NCI-H774 (cell line): Measurements from ENCODE around the gene CALHM6.
A peak's percentile ranks its signal among the peaks of the same experiment; 100 is the strongest.

Experiments
- DNase-seq: peaks from one replicate; lab custom pipeline; 2025; lab: John Stamatoyannopoulos, UW

CALHM6 gene

DNA sequence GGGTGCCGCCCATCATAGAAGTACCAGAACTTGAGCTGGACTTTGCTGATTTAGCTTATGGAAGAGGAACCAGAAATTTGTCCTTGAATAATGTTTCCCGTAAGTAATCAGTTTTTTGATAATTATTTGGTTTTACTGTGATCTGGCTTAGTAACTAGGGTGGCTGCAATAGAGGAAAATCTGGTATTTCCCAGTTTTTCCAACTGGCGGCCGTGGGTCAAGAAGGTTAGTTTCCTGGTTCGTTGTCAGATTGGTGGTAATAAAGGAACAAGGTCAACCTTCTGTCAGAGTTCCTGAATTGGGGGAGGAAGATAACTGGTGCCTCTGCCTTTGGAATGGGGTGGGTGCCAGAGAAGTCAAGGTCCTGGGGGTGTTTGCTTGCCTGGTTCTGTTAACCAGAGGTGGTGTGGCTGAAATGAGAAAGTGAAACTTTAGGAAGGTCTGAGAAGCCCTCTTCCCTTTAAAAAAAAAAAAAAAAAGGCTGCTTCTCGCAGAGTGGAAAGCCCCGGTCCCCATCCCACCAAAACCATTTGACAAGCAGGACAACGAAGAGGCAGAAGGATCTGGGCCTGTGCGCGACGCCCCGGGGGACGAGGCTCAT, at the start of gene CALHM6:
Gene CALHM6 (plus strand): TSS at position 45 of the 601 bp plus-strand sequence. CDS start 555 bp downstream, at position 600.
- DNase-seq: no peak

DNA sequence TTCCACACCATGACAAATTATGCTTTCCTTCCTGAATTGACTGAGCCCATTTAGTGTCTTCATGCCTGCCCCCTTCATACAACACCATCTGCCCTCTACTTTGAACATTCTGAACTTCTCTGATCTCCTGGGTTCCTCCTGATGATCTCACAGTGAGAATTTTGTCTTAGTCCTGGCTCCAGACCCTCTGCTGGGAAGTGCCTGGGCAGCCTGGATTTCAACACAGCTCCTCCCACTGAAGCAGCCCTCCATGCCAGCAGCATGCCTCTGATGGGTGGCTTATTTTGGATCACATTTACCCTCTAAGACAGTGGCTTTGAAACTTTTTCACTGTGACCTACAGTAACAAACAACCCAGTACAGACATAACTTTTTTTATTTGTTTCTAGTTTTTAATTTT, 48.9 kb upstream of the CALHM6 start:
- DNase-seq: no peak

DNA sequence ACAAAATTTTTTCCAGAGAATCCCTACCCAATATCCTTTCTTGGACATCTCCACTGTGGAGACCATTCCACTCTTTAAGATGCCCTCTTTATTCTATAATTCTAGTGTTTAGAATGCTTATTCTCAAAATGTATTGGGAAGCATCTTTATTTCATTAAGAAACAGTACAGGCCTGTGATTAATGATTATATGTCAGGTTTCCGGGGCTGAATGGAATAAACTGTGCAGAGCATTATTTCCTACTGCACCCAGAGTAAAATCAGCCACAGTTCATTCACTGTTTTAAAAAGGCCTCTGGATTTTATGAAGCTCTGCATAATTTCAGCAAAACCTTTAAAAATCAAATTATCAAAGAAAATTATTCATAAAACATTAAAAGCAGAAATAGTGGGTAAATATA, 47.8 kb upstream of the CALHM6 start:
- DNase-seq: no peak

DNA sequence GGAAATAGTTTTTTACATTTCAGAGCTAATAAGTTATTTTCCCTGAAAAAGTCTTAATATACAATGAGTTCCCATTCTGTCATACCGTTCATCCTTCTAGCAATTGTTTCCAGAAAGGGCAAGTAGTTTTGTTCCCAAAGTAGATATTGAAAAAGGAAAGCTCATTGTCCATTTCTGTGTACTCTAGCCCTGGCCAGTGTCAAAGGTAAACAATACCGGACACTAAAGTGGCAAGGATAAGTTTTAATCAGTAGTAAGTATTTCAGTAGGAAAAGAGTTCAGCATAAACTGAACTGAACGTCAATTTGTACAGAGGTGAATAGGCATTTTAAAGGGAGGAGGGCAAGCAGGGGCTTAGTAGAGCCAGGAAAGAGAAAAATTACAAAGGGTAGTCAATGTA, 43.5 kb upstream of the CALHM6 start:
- no peak for DNase-seq

DNA sequence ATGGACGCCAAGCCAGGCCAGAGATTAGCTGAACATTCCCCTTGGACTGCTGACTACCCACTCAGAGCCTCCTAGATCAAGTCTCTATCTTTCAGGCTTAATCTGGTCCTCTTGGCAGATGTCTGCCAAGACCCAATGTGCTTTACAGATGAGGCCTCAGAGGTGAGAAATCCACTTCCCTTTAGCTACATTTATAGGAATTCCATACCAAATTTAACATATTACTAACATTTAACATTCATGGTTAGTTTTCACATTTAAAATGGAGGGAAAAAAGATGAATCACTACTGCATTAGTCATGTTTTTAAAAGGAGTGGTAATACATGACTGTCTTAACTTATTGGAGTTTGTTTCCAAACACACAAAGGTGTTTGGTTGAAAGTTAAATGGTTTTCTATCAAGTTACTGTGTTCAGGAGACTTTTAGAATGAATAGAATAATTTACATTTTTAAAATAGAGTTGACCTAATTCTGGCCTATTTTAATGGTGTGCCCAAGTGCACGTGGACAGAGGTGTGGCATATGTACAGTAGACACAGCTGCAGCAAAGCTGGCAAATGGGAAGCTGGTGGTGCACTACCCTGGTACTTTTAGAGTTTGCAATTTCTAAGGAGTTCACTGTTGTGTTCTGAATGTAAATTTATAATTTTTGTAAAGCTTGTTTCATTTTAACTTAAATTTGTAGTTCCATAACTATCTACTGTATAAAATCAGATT, 41.9 kb upstream of the CALHM6 start:
- DNase-seq: no peak

DNA sequence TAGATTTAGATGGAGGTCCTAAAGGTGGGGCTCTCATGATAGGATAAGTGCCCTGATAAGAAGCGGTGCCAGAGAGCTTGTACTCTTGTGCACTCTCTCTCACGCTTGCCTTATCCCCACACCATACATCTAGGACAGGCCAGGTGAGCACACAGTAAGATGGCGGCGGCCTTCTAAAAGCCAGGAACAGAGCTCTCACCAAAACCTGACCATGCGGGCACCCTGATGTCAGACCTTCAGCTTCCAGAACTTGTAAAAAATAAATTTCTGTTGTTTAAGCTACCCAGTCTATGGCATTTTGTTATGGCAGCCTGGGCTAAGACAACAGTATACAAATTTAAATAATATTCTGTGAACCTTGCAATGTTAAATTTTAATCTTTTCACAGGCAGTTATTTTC, 40.8 kb upstream of the CALHM6 start:
- no peak for DNase-seq

DNA sequence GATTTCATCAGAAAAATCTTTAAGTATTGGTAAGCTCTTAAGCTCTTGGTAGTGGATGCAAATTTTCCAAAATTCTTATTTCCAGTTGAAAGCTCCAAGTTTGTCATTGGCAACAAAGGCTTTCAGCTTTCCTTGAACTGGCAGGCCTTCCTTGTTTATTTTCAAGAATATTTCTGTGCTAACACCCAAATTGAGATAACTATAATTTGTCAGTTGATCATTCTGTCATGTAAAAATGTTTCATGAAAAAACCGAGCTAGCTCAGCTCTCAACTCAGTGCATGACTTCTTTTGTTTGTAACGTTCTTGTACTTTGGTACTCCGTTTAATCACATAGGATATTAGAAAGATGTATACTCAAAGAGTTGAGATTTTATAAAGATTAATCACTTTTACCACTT, 38.9 kb upstream of the CALHM6 start:
- no peak for DNase-seq

DNA sequence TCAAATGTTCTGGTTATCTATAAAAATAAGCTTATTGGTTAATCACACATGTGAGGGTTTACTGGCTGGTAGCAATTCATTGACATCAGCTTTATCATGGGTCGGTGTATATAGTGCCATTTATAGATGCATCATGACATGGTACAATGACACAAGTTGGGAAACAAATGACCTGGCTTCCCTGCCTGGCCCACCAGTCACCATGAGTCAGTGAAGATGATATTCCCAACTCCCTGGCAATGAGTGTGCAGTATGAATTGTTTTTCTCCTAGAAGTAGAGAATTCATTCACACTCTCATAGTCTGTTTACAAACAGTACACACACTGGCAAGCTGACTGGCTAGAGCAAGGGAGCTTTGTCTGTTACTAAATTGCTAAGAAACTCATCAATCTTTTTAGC, 37.2 kb upstream of the CALHM6 start:
- DNase-seq: no peak

DNA sequence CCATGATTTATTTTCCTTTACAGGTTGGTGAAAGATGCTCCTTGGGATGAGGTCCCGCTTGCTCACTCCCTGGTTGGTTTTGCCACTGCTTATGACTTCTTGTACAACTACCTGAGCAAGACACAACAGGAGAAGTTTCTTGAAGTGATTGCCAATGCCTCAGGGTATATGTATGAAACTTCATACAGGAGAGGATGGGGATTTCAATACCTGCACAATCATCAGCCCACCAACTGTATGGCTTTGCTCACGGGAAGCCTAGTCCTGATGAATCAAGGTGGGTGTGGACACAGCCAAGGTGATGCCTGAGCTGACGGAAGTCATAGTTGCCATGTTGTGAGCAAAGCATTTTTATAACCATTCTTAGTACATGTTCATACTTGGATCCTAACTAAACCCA, 34.6 kb upstream of the CALHM6 start:
- no peak for DNase-seq

DNA sequence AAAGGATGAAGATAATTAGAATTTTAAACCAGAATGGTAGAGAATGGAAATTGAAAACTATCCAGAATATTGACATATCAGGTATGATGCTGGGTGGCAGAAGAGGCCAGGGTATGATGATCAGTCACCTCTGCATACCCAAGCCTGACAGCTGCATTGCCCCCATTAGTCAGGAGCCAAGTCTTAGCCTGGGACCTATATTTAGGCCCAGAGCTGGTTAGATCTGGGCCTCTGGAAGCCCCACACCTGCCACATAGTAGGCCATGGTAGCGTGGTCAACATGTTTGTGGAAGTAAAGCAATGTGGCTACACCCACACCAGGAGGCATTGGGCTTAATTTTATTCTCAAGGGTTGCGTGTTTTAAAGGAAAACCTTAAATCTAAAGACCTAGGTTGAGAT, 32.1 kb upstream of the CALHM6 start:
- no peak for DNase-seq

DNA sequence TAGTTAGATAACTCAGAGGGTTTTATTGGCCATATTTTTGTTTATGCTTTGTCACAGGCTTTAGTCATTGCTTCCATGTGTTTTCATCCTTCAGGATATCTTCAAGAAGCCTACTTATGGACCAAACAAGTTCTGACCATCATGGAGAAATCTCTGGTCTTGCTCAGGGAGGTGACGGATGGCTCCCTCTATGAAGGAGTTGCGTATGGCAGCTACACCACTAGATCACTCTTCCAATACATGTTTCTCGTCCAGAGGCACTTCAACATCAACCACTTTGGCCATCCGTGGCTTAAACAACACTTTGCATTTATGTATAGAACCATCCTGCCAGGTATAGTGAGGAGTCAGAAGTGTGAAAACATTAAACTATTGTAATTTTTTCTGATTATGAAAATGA, 30.3 kb upstream of the CALHM6 start:
- DNase-seq: no peak

DNA sequence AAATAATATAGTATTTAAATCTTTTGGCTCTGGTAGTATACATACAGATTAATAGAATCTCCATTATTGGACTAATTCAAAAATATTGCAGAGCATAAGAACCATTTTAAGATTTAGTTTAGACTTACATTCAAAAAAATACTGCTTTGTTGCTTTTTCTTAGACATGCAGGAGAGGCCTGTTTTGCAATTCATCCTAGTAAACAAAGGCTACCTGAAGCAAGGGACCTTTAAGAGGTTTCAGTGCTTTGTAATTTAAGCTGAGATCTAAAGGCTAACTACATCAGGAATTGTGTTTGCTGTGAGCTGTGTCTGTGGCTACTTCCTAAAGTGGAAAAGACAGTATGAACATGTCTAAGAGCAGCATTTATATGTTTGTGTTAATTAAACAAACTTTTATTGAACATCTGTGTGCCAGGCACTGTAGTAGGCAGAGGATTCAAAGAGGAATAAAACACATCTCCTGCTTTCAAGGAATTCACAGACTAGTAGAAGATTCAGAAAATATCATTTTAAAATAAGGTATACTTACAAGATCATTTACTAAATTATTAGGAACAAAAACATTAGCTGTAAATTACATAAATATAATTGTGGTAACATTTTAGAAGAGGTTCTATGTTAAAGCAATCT, 29.1 kb upstream of the CALHM6 start:
- DNase-seq: no peak

DNA sequence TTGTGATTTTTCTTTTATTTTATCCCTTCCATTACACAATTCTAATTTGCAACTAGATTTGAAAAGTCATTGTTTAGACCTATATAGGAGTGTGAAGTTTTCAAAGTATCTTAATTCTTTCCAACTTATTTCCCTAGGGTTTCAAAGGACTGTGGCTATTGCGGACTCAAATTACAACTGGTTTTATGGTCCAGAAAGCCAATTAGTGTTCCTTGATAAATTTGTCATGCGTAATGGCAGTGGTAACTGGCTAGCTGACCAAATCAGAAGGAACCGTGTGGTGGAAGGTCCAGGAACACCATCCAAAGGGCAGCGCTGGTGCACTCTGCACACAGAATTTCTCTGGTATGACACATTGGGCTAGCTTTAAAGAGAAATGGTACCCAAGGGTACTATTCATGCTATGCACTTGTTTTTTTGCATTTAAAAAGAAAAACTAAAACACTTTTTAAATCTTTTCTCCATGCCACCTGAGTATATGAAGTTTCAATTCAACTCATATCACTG, 27.9 kb upstream of the CALHM6 start:
- no peak for DNase-seq

DNA sequence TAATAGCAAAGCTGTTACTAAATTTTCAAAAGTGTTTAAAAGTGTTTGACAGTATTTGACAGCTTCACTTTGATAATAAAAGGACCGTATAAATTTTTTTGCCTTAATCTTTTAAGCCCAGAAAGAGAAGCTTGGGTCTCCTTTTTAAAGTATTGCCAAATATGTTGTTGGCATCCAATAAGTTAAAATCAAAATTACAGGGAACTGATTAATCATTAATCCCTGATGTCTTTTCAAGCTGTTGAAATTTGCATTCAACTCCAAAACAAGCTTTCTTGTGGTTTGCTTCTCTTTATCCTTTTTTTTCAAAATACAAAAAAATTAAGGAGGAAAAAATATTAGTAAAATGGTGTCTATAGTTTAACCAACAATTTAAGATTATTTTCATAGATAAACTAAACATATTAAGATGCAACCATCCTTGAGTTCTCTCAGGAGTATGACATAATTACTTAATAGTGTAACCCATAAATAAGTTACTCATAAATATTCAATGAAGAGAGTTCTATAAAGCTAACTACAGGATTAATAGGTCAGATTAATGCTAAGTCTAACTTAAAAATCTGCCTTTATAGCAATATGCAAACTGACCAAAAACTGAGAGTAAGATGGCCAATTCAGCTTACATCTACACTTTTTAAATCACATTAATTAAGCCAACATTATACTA, 27.0 kb upstream of the CALHM6 start:
- DNase-seq: no peak

DNA sequence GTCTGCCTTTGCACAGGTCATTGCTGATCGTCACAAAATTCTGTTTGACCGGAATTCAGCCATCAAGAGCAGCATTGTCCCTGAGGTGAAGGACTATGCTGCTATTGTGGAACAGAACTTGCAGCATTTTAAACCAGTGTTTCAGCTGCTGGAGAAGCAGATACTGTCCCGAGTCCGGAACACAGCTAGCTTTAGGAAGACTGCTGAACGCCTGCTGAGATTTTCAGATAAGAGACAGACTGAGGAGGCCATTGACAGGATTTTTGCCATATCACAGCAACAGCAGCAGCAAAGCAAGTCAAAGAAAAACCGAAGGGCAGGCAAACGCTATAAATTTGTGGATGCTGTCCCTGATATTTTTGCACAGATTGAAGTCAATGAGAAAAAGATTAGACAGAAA, 24.6 kb upstream of the CALHM6 start:
- DNase-seq: no peak

DNA sequence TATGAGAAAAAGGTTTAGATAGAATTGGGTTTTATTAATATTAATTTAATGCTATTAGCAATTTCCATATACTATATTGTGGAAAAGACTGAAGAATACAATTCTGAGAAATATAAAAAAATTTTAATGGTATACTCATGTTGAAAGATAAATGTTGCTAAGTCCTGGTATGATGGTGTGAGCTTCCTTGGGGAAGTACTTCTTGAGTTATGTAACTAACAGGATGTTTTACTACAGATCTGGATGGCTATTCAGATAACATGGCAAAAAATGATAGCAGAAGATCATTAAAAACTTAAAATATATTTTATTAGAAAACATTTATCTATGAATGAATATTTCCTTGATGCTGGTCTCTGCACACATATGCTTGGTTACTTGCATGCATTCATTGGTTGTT, 23.5 kb upstream of the CALHM6 start:
- DNase-seq: no peak

DNA sequence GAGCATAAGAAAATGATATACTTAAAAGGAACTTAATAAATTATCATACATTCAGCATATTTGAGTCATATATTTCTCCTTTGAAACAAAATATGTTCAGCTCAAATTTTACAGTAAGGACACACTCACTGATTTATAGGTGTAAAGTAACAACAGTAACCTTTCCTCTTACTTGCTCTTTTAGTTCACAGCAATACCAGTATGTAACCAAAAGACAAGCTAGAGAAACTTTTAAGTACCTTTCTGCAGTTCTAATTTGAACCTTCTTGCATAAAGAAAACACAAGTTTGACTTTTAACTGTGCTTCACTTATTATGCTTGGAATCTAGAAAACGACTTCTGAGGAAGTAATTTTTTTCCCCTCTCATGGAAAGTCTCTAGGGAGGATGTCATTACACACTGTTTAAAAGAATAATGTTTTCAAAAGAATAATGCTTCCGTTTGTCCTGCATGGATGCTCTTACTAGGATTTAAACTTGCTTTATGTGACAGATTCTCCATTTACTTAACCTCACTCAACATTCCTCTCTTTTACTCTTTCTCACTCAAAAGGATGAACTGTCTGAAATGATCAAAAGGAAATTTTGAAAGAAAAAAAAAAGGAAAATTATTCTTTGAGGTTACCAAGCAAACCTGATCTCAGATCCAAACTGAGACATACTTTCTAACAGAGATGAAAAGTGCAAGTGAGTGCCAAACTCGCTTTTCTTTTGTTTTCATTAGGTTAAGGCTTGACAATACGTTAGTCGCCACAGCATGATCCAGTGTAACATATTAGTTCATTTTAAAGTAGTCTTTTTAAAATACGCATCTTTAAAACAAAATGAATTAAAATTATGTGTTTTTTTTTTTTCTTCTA, 22.4 kb upstream of the CALHM6 start:
- no peak for DNase-seq

DNA sequence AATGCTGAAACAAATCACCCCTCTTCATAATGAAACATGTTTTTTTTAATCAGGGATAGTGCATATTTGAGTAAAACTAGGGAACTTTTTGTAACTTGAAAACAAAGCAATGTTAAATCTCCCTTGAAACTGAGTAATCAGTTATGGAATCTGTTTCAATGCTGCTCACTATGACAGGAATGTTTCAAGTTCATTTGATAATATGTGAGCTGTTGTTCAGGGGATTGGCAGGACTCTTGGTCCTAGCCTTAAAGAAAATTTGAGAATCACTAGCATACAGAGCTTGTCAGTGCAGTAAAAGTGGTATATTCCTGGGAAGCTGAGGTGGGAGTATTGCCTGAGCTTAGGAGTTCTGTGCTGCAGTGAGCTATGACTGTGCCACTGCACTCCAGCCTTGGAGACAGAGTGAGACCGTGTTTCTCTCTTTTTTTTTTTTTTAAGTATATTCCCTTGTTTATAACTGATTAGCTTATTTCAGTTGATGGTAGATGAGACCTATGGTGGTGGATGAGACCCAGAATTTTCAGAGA, 21.6 kb upstream of the CALHM6 start:
- no peak for DNase-seq

DNA sequence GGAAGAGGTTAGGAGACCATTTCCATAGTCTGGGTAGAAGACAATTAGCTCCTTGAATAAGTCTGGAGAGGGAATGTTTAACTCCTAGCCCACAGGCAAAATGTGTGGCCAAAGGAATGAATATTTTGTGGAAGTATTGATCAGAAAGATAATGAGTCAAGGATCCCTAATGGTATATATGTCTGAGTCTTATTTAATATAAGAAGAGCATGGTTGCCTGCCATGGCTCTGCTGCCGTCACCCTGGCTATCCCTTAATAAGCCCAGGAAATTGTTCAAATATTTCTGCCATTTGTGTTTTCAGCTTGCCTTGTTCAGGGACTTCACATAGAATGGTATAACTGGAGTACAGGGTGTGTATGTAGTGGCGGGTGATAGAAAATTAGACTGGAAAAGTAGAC, 18.1 kb upstream of the CALHM6 start:
- no peak for DNase-seq

DNA sequence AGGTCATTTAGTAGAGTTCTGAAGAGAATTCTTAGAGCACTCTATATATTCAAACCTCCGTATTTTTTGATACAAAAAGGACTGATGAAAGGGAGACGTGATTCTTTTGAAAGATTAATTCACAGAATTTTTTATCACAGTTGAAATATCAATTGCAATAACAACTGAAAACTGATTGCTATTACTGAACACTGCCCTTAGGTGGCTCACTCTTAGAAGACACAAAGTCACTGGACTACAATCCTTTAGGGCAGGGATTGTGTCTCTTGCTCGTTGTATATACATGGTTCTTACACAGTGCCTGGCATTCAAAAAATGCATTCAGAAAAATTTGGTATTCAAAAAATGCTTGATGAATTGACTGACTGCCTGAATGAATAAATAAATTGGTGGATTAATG, 17.1 kb upstream of the CALHM6 start:
- DNase-seq: no peak

DNA sequence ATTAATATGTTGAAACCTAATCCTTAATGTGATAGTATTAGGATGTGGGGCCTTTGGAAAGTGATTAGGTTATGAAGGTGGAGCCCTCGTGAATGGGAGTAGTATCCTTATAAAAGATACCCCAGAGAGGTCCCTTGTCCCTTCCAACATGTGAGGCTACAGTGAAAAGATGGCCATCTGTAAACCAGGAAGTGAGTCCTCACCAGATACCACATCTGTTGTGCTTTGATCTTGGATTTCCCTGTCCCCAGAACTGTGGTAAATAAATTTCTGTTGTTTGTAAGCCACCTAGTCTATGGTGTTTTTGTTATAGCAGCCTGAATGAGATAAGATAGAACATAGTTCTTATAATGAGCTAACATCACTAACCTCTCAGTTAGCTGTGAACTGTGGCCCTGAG, 16.6 kb upstream of the CALHM6 start:
- no peak for DNase-seq

DNA sequence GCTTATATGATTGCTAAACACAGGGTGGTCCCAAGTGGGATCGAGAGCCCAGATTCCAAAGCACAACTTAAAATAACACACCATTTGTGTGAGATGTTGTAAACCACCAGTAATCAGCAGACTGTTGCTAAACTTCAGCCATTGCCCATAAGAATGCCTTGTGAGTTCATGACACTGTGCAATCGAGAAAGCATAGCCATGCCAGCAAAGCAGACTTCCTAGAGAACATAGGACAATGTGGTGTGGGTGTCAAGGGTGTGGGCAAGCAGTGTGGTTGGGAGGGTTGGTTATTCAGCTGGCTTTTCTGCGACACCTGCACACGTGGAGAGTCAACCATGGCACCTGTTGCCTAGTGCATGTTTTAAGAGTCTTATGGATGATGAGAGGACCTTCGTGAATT, 16.1 kb upstream of the CALHM6 start:
- DNase-seq: peak; percentile 38
